ENCODE results near the gene NUDT13.

NUDT13 gene

GRCh38 chr10:73065441-73065840 lies 44.8 kb upstream of the NUDT13 start:
- Histone ChIP-seq H3K4me3 (ENCODE audit: low read length) (no peak overlapping the region), H3K9ac (ENCODE audit: low read length) (no peak overlapping the region), H3K4me1 (ENCODE audit: low read length) (0 out of 2 replicates have a peak, but pooled peaks cover under 1% of the 10 kb centered on the region), H4K20me1 (ENCODE audit: insufficient read depth, low read length) (no peaks in the 10 kb centered on the region), H3K27ac (ENCODE audit: low read length) (no peak overlapping the region), H3K36me3 (replicated peaks; ENCODE audit: insufficient read depth, low read length) (no peaks in the 10 kb centered on the region), H3K9me2 (replicated peaks; ENCODE audit: insufficient read depth, low read length) (no peaks in the 10 kb centered on the region), H3K4me2 (ENCODE audit: low read depth, low read length) (no peak overlapping the region), H3K9me3 (replicated peaks; ENCODE audit: insufficient read depth, low read length) (no peaks in the 10 kb centered on the region), H2AFZ (ENCODE audit: low read length) (no peak overlapping the region), H3F3A (ENCODE audit: insufficient read depth, low read length) (no peaks in the 10 kb centered on the region), H3K27me3 (replicated peaks; ENCODE audit: insufficient read depth, low read length) (no peaks in the 10 kb centered on the region), H3K79me2 (ENCODE audit: low read length) (no peaks in the 10 kb centered on the region)
- TF ChIP-seq EZH2phosphoT487 (IDR thresholded peaks at IDR 0.05; ENCODE audit: low read length) (no peak), EZH2 (optimal IDR thresholded peaks at IDR 0.05; ENCODE audit: low read depth, low read length) (no peak), CTCF (IDR thresholded peaks at IDR 0.05; ENCODE audit: low read length) (no peak)
- DNase-seq = no peak

GRCh38 chr10:73073627-73074026 lies 36.6 kb upstream of the NUDT13 start:
- no peaks in the 10 kb centered on the region for H4K20me1 ChIP-seq (ENCODE audit: insufficient read depth, low read length)
- H3K9me3 ChIP-seq (replicated peaks; ENCODE audit: insufficient read depth, low read length) = no peaks in the 10 kb centered on the region
- H3K79me2 ChIP-seq (ENCODE audit: low read length) = no peaks in the 10 kb centered on the region
- H3K4me2 ChIP-seq (ENCODE audit: low read depth, low read length) = no peak overlapping the region
- H3K9ac ChIP-seq (ENCODE audit: low read length) = no peak overlapping the region
- H3K4me3 ChIP-seq (ENCODE audit: low read length) = no peak overlapping the region
- TF ChIP-seq CTCF (IDR thresholded peaks at IDR 0.05; ENCODE audit: low read length) (no peak), EZH2 (optimal IDR thresholded peaks at IDR 0.05; ENCODE audit: low read depth, low read length) (no peak), EZH2phosphoT487 (IDR thresholded peaks at IDR 0.05; ENCODE audit: low read length) (no peak)
- H3K4me1 ChIP-seq (ENCODE audit: low read length) = no peaks in the 10 kb centered on the region
- no peaks in the 10 kb centered on the region for H3K9me2 ChIP-seq (replicated peaks; ENCODE audit: insufficient read depth, low read length)
- no peaks in the 10 kb centered on the region for H3F3A ChIP-seq (ENCODE audit: insufficient read depth, low read length)
- H3K27me3 ChIP-seq (replicated peaks; ENCODE audit: insufficient read depth, low read length) = no peaks in the 10 kb centered on the region
- H3K27ac ChIP-seq (ENCODE audit: low read length) = no peak overlapping the region
- DNase-seq = no peak
- H2AFZ ChIP-seq (ENCODE audit: low read length) = no peak overlapping the region
- H3K36me3 ChIP-seq (replicated peaks; ENCODE audit: insufficient read depth, low read length) = peaks cover 3% of the 10 kb centered on the region; the same call in 1 of the 2 replicates

- H3K36me3 ChIP-seq (replicated peaks; ENCODE audit: insufficient read depth, low read length) = peaks cover 3% of the 10 kb centered on the region; the same call in 1 of the 2 replicates
- H3F3A ChIP-seq (ENCODE audit: insufficient read depth, low read length) = no peaks in the 10 kb centered on the region
- no peak overlapping the region for H3K9ac ChIP-seq (ENCODE audit: low read length)
- H3K79me2 ChIP-seq (ENCODE audit: low read length) = peaks cover 9% of the 10 kb centered on the region; the same call in 1 of the 2 replicates
- H3K27me3 ChIP-seq (replicated peaks; ENCODE audit: insufficient read depth, low read length) = no peaks in the 10 kb centered on the region
- no peaks in the 10 kb centered on the region for H3K9me2 ChIP-seq (replicated peaks; ENCODE audit: insufficient read depth, low read length)
- H2AFZ ChIP-seq (ENCODE audit: low read length) = no peak overlapping the region
- no peak overlapping the region for H3K27ac ChIP-seq (ENCODE audit: low read length)
- H3K4me2 ChIP-seq (ENCODE audit: low read depth, low read length) = no peak overlapping the region
- H4K20me1 ChIP-seq (ENCODE audit: insufficient read depth, low read length) = no peaks in the 10 kb centered on the region
- H3K4me1 ChIP-seq (ENCODE audit: low read length) = no peaks in the 10 kb centered on the region
- no peaks in the 10 kb centered on the region for H3K9me3 ChIP-seq (replicated peaks; ENCODE audit: insufficient read depth, low read length)
- no peak for DNase-seq
- no peak for TF ChIP-seq EZH2phosphoT487 (IDR thresholded peaks at IDR 0.05; ENCODE audit: low read length)
- TF ChIP-seq EZH2 (optimal IDR thresholded peaks at IDR 0.05; ENCODE audit: low read depth, low read length) = no peak
- no peak for TF ChIP-seq CTCF (IDR thresholded peaks at IDR 0.05; ENCODE audit: low read length)
- H3K4me3 ChIP-seq (ENCODE audit: low read length) = no peak overlapping the region
Observed at GRCh38 chr10:73075829-73076228, 34.4 kb upstream of the NUDT13 start.
